HG03108 (cell line): Measurements from ENCODE around the gene SMIM36.
"Not testable (repeated sequence)": the region's sequence is repeated elsewhere in the genome, so short reads cannot be mapped to it uniquely, and the experiment has no call there.

Experiments used
- ATAC-seq: cut with Tn5 transposase; IDR thresholded peaks from one replicate; pipeline ENCODE4 v1.9.1; 2021; ENCODE audit warnings: moderate library complexity; ENCODE audit not compliant: unreplicated experiment

The SMIM36 gene

GRCh38 chr17:55510986-55511721 is at the start of gene SMIM36:
Gene SMIM36 (minus strand): TSS chr17:55511452.
- no peak for ATAC-seq

GRCh38 chr17:55555772-55556171 is 44.5 kb upstream of the SMIM36 start:
- no peak for ATAC-seq

- ATAC-seq = no peak
Measured at GRCh38 chr17:55549140-55549539, 37.9 kb upstream of the SMIM36 start.

- no peak for ATAC-seq
Measured at GRCh38 chr17:55546991-55547664, 35.9 kb upstream of the SMIM36 start.

- ATAC-seq = no peak
Measured at GRCh38 chr17:55546481-55546880, 35.2 kb upstream of the SMIM36 start.

- no peak for ATAC-seq
Measured at GRCh38 chr17:55545806-55546205, 34.6 kb upstream of the SMIM36 start.

- ATAC-seq = no peak
Measured at GRCh38 chr17:55543709-55544108, 32.5 kb upstream of the SMIM36 start.

GRCh38 chr17:55540414-55541091 is 29.3 kb upstream of the SMIM36 start:
- no peak for ATAC-seq

GRCh38 chr17:55536205-55536604 is 25.0 kb upstream of the SMIM36 start:
- ATAC-seq = no peak

GRCh38 chr17:55533608-55534007 is 22.4 kb upstream of the SMIM36 start:
- ATAC-seq = no peak

GRCh38 chr17:55532670-55533069 is 21.4 kb upstream of the SMIM36 start:
- no peak for ATAC-seq

- ATAC-seq = no peak
Measured at GRCh38 chr17:55531053-55531728, 19.9 kb upstream of the SMIM36 start.

- ATAC-seq = no peak
Measured at GRCh38 chr17:55530064-55530463, 18.8 kb upstream of the SMIM36 start.

- no peak for ATAC-seq
Measured at GRCh38 chr17:55527540-55528118, 16.4 kb upstream of the SMIM36 start.

- no peak for ATAC-seq
Measured at GRCh38 chr17:55524440-55525220, 13.4 kb upstream of the SMIM36 start.

GRCh38 chr17:55523032-55523431 is 11.8 kb upstream of the SMIM36 start:
- ATAC-seq = not testable (repeated sequence)

GRCh38 chr17:55521186-55521585 is 9.9 kb upstream of the SMIM36 start:
- no peak for ATAC-seq

- ATAC-seq = no peak
Measured at GRCh38 chr17:55520402-55520801, 9.2 kb upstream of the SMIM36 start.

GRCh38 chr17:55518510-55518909 is 7.3 kb upstream of the SMIM36 start:
- ATAC-seq = no peak

- ATAC-seq = peak; percentile 84
Measured at GRCh38 chr17:55513885-55514590, 2.8 kb upstream of the SMIM36 start.
